ENCODE results near the gene ITPR1.

ITPR1 gene

GRCh38 chr3:4575381-4575780 lies 82.2 kb downstream of the ITPR1 start:
- ChIA-PET CTCF (interaction anchor here (0.6 kb wide), 1 partner anchor 200 kb away, joined by 3 read pairs; no protein-coding TSS in a partner anchor), POLR2A (no interaction called here)

DNA sequence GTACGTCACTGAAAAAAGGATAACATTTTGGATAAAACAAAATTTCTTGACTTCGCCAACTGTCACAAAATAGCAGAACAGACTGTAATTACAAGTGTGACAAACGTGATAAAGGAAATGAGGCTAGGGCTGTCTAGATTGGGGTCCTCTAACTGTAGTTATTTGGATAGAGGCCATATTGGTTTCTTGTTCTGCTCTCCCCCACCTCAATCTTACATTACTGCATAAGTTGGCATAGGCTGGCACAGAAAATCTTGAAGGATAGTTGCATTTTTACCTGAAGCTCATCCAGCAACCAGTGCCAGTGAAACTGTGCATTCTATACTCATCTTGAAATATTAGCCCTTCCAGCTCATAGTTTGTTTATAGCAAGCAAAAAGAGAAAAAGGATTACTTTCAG lies 84.6 kb downstream of the ITPR1 start:
- ChIA-PET POLR2A (no interaction called here), CTCF (no interaction called here)
- TF ChIP-seq WT1 (tag by site-specific recombination; IDR thresholded peaks at IDR 0.05) (no peak), ZNF280D (tag by site-specific recombination; IDR thresholded peaks at IDR 0.05) (no peak), ZNF571 (tag by site-specific recombination; IDR thresholded peaks at IDR 0.05) (no peak), ZBTB20 (tag by site-specific recombination; IDR thresholded peaks at IDR 0.05) (no peak)
- H3K9me3 ChIP-seq (ENCODE audit: control insufficient read depth, insufficient read depth, low read depth, low read length): no peaks in the 10 kb centered on the region
- H3K36me3 ChIP-seq (ENCODE audit: control insufficient read depth in 2 of 2, insufficient read depth in 1 of 2, low read length in 2 of 2): no peaks in the 10 kb centered on the region
- H3K4me3 ChIP-seq (ENCODE audit: low read depth, low read length): no peak overlapping the region
- H3K4me1 ChIP-seq (ENCODE audit: control insufficient read depth, insufficient read depth, low read length): no peaks in the 10 kb centered on the region
- no peak overlapping the region for H3K27ac ChIP-seq (ENCODE audit: extremely low read depth, low read depth, low read length)

More at GRCh38 chr3:4575381-4575780, 82.2 kb downstream of the ITPR1 start:
- no peaks in the 10 kb centered on the region for H3K4me1 ChIP-seq (ENCODE audit: control insufficient read depth, insufficient read depth, low read length)
- H3K27ac ChIP-seq (ENCODE audit: extremely low read depth, low read depth, low read length): no peak overlapping the region
- no peak overlapping the region for H3K4me3 ChIP-seq (ENCODE audit: low read depth, low read length)
- no peak for TF ChIP-seq GLIS2 (tag by site-specific recombination; IDR thresholded peaks at IDR 0.05)
- no peak for TF ChIP-seq HOXC10 (CRISPR knock-in tag; IDR thresholded peaks at IDR 0.05)
- no peak for TF ChIP-seq ZNF138 (tag by site-specific recombination; IDR thresholded peaks at IDR 0.05; ENCODE audit: borderline replicate concordance)
- no peak for TF ChIP-seq SP3 (tag by site-specific recombination; IDR thresholded peaks at IDR 0.05)
- no peak for TF ChIP-seq ZBTB17 (tag by site-specific recombination; IDR thresholded peaks at IDR 0.05)
- no peak for TF ChIP-seq SALL2 (tag by site-specific recombination; IDR thresholded peaks at IDR 0.05; ENCODE audit: borderline replicate concordance)
- no peak for TF ChIP-seq ZNF549 (tag by site-specific recombination; IDR thresholded peaks at IDR 0.05)
- TF ChIP-seq REPIN1 (tag by site-specific recombination; IDR thresholded peaks at IDR 0.05; ENCODE audit: low read depth): no peak
- TF ChIP-seq ZNF350 (tag by site-specific recombination; IDR thresholded peaks at IDR 0.05): no peak
- no peak for TF ChIP-seq ATF2 (tag by site-specific recombination; IDR thresholded peaks at IDR 0.05; ENCODE audit: low read depth)
- TF ChIP-seq, protein P1, sequence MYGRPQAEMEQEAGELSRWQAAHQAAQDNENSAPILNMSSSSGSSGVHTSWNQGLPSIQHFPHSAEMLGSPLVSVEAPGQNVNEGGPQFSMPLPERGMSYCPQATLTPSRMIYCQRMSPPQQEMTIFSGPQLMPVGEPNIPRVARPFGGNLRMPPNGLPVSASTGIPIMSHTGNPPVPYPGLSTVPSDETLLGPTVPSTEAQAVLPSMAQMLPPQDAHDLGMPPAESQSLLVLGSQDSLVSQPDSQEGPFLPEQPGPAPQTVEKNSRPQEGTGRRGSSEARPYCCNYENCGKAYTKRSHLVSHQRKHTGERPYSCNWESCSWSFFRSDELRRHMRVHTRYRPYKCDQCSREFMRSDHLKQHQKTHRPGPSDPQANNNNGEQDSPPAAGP (tag by site-specific recombination; IDR thresholded peaks at IDR 0.05): no peak
- no peak for TF ChIP-seq ZNF623 (tag by site-specific recombination; IDR thresholded peaks at IDR 0.05)
- no peak for TF ChIP-seq ZFP37 (tag by site-specific recombination; IDR thresholded peaks at IDR 0.05)
- TF ChIP-seq, protein P2, sequence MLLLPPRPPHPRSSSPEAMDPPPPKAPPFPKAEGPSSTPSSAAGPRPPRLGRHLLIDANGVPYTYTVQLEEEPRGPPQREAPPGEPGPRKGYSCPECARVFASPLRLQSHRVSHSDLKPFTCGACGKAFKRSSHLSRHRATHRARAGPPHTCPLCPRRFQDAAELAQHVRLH (tag by site-specific recombination; IDR thresholded peaks at IDR 0.05): no peak
- no peak for TF ChIP-seq OSR2 (tag by site-specific recombination; IDR thresholded peaks at IDR 0.05)
- no peak for TF ChIP-seq ZBTB48 (tag by site-specific recombination; IDR thresholded peaks at IDR 0.05)
- TF ChIP-seq ZNF426 (tag by site-specific recombination; IDR thresholded peaks at IDR 0.05): no peak
- no peaks in the 10 kb centered on the region for H3K9me3 ChIP-seq (ENCODE audit: control insufficient read depth, insufficient read depth, low read depth, low read length)
- no peaks in the 10 kb centered on the region for H3K36me3 ChIP-seq (ENCODE audit: control insufficient read depth in 2 of 2, insufficient read depth in 1 of 2, low read length in 2 of 2)

Data from HEK293 (cell line).